Esophagus squamous epithelium (tissue), 5 donors: ENCODE measurements around the gene GABARAPL2. TPM values are rescaled to one million over a fixed set of nuclear protein-coding genes. Genes with fewer than 3 reads are reported as not detected.

Experiments used
- DNase-seq: peaks from one replicate; lab custom pipeline; 2025; lab: John Stamatoyannopoulos, UW
- H3K27ac ChIP-seq, 4 donors: fragments of 200-600 bp; sonication (generic); one replicate each; pipeline ENCODE4 v1.5.1; 2016 to 2019; ENCODE audit warnings: mild to moderate bottlenecking in 1 of 4
- H3K27me3 ChIP-seq, 4 donors: fragments of 200-600 bp; sonication (generic); 1 replicate in 3 of 4; 2 replicates in 1 of 4; pipeline versions ENCODE4 v1.5.1 to v1.6.0; 2017 to 2021; ENCODE audit warnings: antibody characterized with exemption in 1 of 4
- H3K36me3 ChIP-seq, 3 donors: fragments of 200-600 bp; sonication (generic); one replicate each; pipeline ENCODE4 v1.5.1; 2016 to 2019
- H3K4me1 ChIP-seq, 3 donors: fragments of 200-600 bp; sonication (generic); one replicate each; pipeline ENCODE4 v1.5.1; 2017 to 2019
- H3K4me3 ChIP-seq, 4 donors: fragments of 200-600 bp; sonication (generic); 1 replicate in 3 of 4; 2 replicates in 1 of 4; pipeline ENCODE4 v1.5.1; 2016 to 2019; ENCODE audit warnings: mild to moderate bottlenecking in 2 of 4, moderate library complexity in 1 of 4
- H3K9me3 ChIP-seq, 3 donors: fragments of 200-600 bp; sonication (generic); one replicate each; pipeline ENCODE4 v1.5.1; 2016 to 2019
- CTCF ChIP-seq, 6 experiments: fragments of 450-650 bp in 4 of 6; fragments of 200-600 bp in 2 of 6; sonication (generic) in 2 of 6; IDR thresholded peaks; one replicate each; pipeline ENCODE4 v1.5.1; 2016 to 2019; ENCODE audit warnings: antibody characterized with exemption in 6 of 6, mild to moderate bottlenecking in 4 of 6, moderate library complexity in 4 of 6
- POLR2A ChIP-seq, 4 donors: fragments of 450-650 bp; IDR thresholded peaks; one replicate each; pipeline ENCODE4 v1.6.1; 2017; ENCODE audit warnings: antibody characterized with exemption in 4 of 4, mild to moderate bottlenecking in 4 of 4, moderate library complexity in 3 of 4
- WGBS, 2 donors: methylation state at CpG; one replicate each; pipeline ENCODE4 v1.1.5; 2018; 5-methylcytosine and 5-hydroxymethylcytosine counted together
- intact Hi-C: fragments of 100-400 bp; cut with DNase I; formaldehyde crosslinking; loops from one replicate; pipeline ENCODE4 v1.15.0; 2022
- total RNA-seq, 4 donors: library from RNA; depleted of rRNA; stranded (reverse); fragments of >200 nt; gene quantifications; one replicate each; pipeline ENCODE4 v1.1.0, GENCODE V29; 2016
- donor health status: DM: yes; HTN: yes; CAD: no.

The GABARAPL2 gene
- total RNA-seq, 4 donors from 2014 or later, result 47.4 to 75.0 (median 65.2) TPM

- H3K27ac ChIP-seq, result no peak overlapping the region
- no peak for DNase-seq
- no peaks in the 10 kb centered on the region for H3K27me3 ChIP-seq
- WGBS, 2 donors, result 82 to 97% methylated on average over 4 to 5 of the region's 5 CpGs
- peaks cover 0 to 36% (median 5%) of the 10 kb centered on the region in 3 donors for H3K4me1 ChIP-seq
- H3K36me3 ChIP-seq, result peaks cover 10 to 100% (median 50%) of the 10 kb centered on the region in 3 donors
- intact Hi-C loops, result no loop called here
- H3K9me3 ChIP-seq, result no peaks in the 10 kb centered on the region
- H3K4me3 ChIP-seq, result no peak overlapping the region
- TF ChIP-seq POLR2A (IDR thresholded peaks at IDR 0.05) (no peak), CTCF (IDR thresholded peaks at IDR 0.05) (no peak)
Observed at GRCh38 chr16:75573955-75574354, 7.8 kb downstream of the GABARAPL2 start.

GRCh38 chr16:75575958-75576357, 9.8 kb downstream of the GABARAPL2 start:
- TF ChIP-seq CTCF (IDR thresholded peaks at IDR 0.05), result no peak
- no peak for TF ChIP-seq POLR2A (IDR thresholded peaks at IDR 0.05)
- Histone ChIP-seq H3K9me3 (no peaks in the 10 kb centered on the region), H3K36me3 (peaks cover 8 to 98% (median 52%) of the 10 kb centered on the region in 3 donors), H3K4me3 (no peak overlapping the region), H3K27ac (no peak overlapping the region), H3K4me1 (peaks cover 0 to 21% (median 0%) of the 10 kb centered on the region in 3 donors), H3K27me3 (no peaks in the 10 kb centered on the region)
- 48 to 53% methylated on average over 3 of the region's 3 CpGs for WGBS, 2 donors
- intact Hi-C loops, result no loop called here
- DNase-seq, result no peak

GRCh38 chr16:75576384-75576811, 10.2 kb downstream of the GABARAPL2 start:
- TF ChIP-seq POLR2A (IDR thresholded peaks at IDR 0.05) (no peak), CTCF (IDR thresholded peaks at IDR 0.05) (no peak)
- Histone ChIP-seq H3K9me3 (no peaks in the 10 kb centered on the region), H3K4me3 (no peak overlapping the region), H3K27me3 (no peaks in the 10 kb centered on the region), H3K36me3 (peaks cover 8 to 98% (median 52%) of the 10 kb centered on the region in 3 donors), H3K4me1 (peaks cover 0 to 17% (median 0%) of the 10 kb centered on the region in 3 donors), H3K27ac (no peak overlapping the region)
- no peak for DNase-seq
- intact Hi-C loops, result no loop called here
- WGBS, 2 donors, result 60 to 71% methylated on average over 3 of the region's 3 CpGs

GRCh38 chr16:75578212-75578611, 12.0 kb downstream of the GABARAPL2 start:
- Histone ChIP-seq H3K4me3 (no peak overlapping the region), H3K27me3 (no peaks in the 10 kb centered on the region), H3K4me1 (peaks cover 0 to 2% (median 0%) of the 10 kb centered on the region in 3 donors), H3K36me3 (peaks cover 5 to 80% (median 43%) of the 10 kb centered on the region in 3 donors), H3K27ac (no peak overlapping the region), H3K9me3 (no peaks in the 10 kb centered on the region)
- no peak for DNase-seq
- intact Hi-C loops, result no loop called here
- WGBS, 2 donors, result 82 to 83% methylated on average over 7 of the region's 7 CpGs
- TF ChIP-seq CTCF (IDR thresholded peaks at IDR 0.05), result no peak
- TF ChIP-seq POLR2A (IDR thresholded peaks at IDR 0.05), result no peak

- no peak for DNase-seq
- H3K36me3 ChIP-seq, result peaks cover 5 to 74% (median 38%) of the 10 kb centered on the region in 3 donors
- H3K27me3 ChIP-seq, result no peaks in the 10 kb centered on the region
- 90 to 94% methylated on average over 2 of the region's 2 CpGs for WGBS, 2 donors
- H3K27ac ChIP-seq, result no peak overlapping the region
- intact Hi-C loops, result no loop called here
- H3K9me3 ChIP-seq, result no peaks in the 10 kb centered on the region
- TF ChIP-seq POLR2A (IDR thresholded peaks at IDR 0.05), result no peak
- TF ChIP-seq CTCF (IDR thresholded peaks at IDR 0.05), result no peak
- H3K4me1 ChIP-seq, result no peaks in the 10 kb centered on the region
- H3K4me3 ChIP-seq, result no peak overlapping the region
Observed at GRCh38 chr16:75578725-75579124, 12.5 kb downstream of the GABARAPL2 start.
